ENCODE measurements around the gene ZNF511. TPM values are rescaled to one million over a fixed set of nuclear protein-coding genes. Genes with fewer than 3 reads are reported as not detected.

The ZNF511 gene
- total RNA-seq, 1 experiment from 2014 or later: 69.6 TPM

- no peak for TF ChIP-seq ZBTB21 (CRISPR knock-in tag; IDR thresholded peaks at IDR 0.05; ENCODE audit: borderline replicate concordance)
- TF ChIP-seq ATF1 (CRISPR knock-in tag; IDR thresholded peaks at IDR 0.05): no peak
- TF ChIP-seq ZBTB43 (CRISPR knock-in tag; IDR thresholded peaks at IDR 0.05): no peak
- TF ChIP-seq ZMAT4 (CRISPR knock-in tag; IDR thresholded peaks at IDR 0.05): no peak
- no peak for TF ChIP-seq ZNF317 (CRISPR knock-in tag; IDR thresholded peaks at IDR 0.05; ENCODE audit: borderline replicate concordance, low read depth)
- no peak for TF ChIP-seq FOXK1 (CRISPR knock-in tag; IDR thresholded peaks at IDR 0.05)
- no peak for TF ChIP-seq PRDM15 (CRISPR knock-in tag; IDR thresholded peaks at IDR 0.05)
- no peak for TF ChIP-seq E2F4 (CRISPR knock-in tag; IDR thresholded peaks at IDR 0.05; ENCODE audit: borderline replicate concordance, low read depth)
- no peak for TF ChIP-seq ZNF671 (CRISPR knock-in tag; IDR thresholded peaks at IDR 0.05)
Observed at GRCh38 chr10:133277277-133277992, 31.3 kb upstream of the ZNF511 start (continued).

GRCh38 chr10:133277993-133278576 is 30.6 kb upstream of the ZNF511 start:
- no peak for TF ChIP-seq NR1H2 (CRISPR knock-in tag; IDR thresholded peaks at IDR 0.05)
- TF ChIP-seq SMAD3 (CRISPR knock-in tag; IDR thresholded peaks at IDR 0.05; ENCODE audit: borderline replicate concordance): no peak
- no peak for TF ChIP-seq ZNF512 (CRISPR knock-in tag; IDR thresholded peaks at IDR 0.05; ENCODE audit: borderline replicate concordance)
- no peak for TF ChIP-seq MYBL2 (CRISPR knock-in tag; IDR thresholded peaks at IDR 0.05)
- no peak for TF ChIP-seq E2F5 (CRISPR knock-in tag; IDR thresholded peaks at IDR 0.05)
- TF ChIP-seq STAT6 (CRISPR knock-in tag; conservative IDR thresholded peaks at IDR 0.05; ENCODE audit: low read depth): no peak
- TF ChIP-seq JAZF1 (CRISPR knock-in tag; IDR thresholded peaks at IDR 0.05): no peak
- no peak for TF ChIP-seq HMGA2 (CRISPR knock-in tag; IDR thresholded peaks at IDR 0.05)
- TF ChIP-seq ESRRA (CRISPR knock-in tag; IDR thresholded peaks at IDR 0.05; ENCODE audit: borderline replicate concordance): no peak
- no peak for TF ChIP-seq ATF3 (CRISPR knock-in tag; conservative IDR thresholded peaks at IDR 0.05)
- peaks cover 6% of the 10 kb centered on the region; the same call in 1 of the 2 replicates for H3K4me1 Mint-ChIP-seq
- no peaks in the 10 kb centered on the region for H3K9me3 Mint-ChIP-seq
- peak overlapping the region; percentile 57 for H3K27ac Mint-ChIP-seq
- no peak overlapping the region for H3K4me3 Mint-ChIP-seq
- ATAC-seq (no peak), DNase-seq (ENCODE audit: low spot score) (no peak)
- POLR2A ChIA-PET: interaction anchor here (0.6 kb wide), 2 partner anchors 14 to 73 kb away, joined by 3 read pairs; no protein-coding TSS in a partner anchor
- peaks cover 2% of the 10 kb centered on the region; the same call in 1 of the 2 replicates for H3K36me3 Mint-ChIP-seq
- CTCF ChIA-PET: interaction anchor here (0.6 to 2.8 kb wide), 5 partner anchors 11 to 42 kb away, joined by 3 to 11 read pairs (median 8); no protein-coding TSS in a partner anchor
- H3K27me3 Mint-ChIP-seq (ENCODE audit: low read depth): no peaks in the 10 kb centered on the region
